ENCODE measurements around the gene FCRL3.
A peak's percentile ranks its signal among the peaks of the same experiment; 100 is the strongest.

Gene FCRL3

GRCh38 chr1:157702308-157702825 lies 1.8 kb upstream of the FCRL3 start:
- H3K4me3 ChIP-seq (ENCODE audit: low read length): no peak overlapping the region
- TF ChIP-seq, protein P1, sequence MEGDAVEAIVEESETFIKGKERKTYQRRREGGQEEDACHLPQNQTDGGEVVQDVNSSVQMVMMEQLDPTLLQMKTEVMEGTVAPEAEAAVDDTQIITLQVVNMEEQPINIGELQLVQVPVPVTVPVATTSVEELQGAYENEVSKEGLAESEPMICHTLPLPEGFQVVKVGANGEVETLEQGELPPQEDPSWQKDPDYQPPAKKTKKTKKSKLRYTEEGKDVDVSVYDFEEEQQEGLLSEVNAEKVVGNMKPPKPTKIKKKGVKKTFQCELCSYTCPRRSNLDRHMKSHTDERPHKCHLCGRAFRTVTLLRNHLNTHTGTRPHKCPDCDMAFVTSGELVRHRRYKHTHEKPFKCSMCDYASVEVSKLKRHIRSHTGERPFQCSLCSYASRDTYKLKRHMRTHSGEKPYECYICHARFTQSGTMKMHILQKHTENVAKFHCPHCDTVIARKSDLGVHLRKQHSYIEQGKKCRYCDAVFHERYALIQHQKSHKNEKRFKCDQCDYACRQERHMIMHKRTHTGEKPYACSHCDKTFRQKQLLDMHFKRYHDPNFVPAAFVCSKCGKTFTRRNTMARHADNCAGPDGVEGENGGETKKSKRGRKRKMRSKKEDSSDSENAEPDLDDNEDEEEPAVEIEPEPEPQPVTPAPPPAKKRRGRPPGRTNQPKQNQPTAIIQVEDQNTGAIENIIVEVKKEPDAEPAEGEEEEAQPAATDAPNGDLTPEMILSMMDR (conservative IDR thresholded peaks at IDR 0.05; ENCODE audit: low read depth, low read length): no peak
- DNase-seq (ENCODE audit: low read depth): no peak

GRCh38 chr1:157700305-157700704 lies 264 bp downstream of the FCRL3 start:
- TF ChIP-seq, protein P1 (conservative IDR thresholded peaks at IDR 0.05; ENCODE audit: low read depth, low read length): no peak
- DNase-seq (ENCODE audit: low read depth): no peak
- H3K4me3 ChIP-seq (ENCODE audit: low read length): no peak overlapping the region

DNA sequence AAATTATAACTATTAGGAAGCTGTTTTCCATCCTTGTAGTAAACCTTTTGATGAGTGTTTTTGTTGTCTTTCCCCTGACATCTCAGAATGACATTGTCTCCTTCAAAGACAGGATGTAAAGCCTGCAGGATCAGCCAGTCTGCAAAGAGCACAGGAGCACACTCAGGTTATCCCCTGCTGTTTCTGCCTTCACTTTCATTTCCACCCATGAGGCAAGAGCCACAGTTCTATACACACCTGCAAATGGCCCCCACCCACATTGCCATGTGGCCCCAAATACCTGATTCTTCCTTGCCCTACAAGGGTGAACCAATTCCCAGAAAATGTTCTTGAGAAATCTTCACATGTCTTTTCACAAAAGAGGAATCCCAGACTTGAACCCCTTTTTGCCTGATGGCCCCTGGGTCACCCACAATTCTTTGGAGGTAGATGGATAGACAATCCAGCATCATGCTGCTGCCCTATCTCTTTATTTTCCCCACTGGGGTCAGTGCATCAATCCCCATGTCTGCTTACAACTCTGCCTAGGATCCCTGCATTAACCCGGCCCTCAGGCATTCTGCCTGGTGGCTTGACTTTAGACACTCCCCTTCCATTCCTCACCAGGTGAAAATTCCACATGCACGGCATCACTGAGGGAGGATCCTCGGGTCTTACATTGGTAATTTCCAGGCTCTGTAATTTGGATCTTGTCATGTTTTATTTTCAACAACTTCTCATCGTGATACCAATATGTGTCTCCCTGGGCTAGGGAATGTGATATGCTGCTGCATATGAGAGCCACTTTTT lies 2.6 kb downstream of the FCRL3 start:
- DNase-seq (ENCODE audit: low read depth): no peak
- H3K4me3 ChIP-seq (ENCODE audit: low read length): no peak overlapping the region
- TF ChIP-seq, protein P1 (conservative IDR thresholded peaks at IDR 0.05; ENCODE audit: low read depth, low read length): no peak

- TF ChIP-seq, protein P1 (conservative IDR thresholded peaks at IDR 0.05; ENCODE audit: low read depth, low read length): no peak
- no peak for DNase-seq (ENCODE audit: low read depth)
- no peak overlapping the region for H3K4me3 ChIP-seq (ENCODE audit: low read length)
Observed at GRCh38 chr1:157696966-157697628, 3.5 kb downstream of the FCRL3 start.

DNA sequence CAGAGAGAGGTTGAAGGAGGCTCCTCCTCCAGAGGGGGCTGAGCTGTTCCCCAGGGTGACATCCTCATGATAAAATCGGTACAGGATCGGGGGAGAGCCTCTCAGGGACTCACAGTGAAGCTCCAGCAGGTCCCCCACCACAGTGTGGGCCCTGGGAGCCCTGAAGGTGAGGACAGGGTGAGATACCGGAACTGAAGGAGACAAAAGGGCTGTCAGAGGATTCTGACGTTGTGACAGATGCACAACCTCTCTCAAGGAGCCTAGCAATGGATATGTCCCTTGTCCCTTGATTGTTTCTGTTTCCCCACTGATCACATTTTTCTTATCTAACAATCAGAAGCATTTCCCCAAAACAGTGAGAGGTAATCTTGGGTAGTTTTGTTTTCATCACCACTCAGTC lies 5.2 kb downstream of the FCRL3 start:
- no peak for DNase-seq (ENCODE audit: low read depth)
- TF ChIP-seq, protein P1 (conservative IDR thresholded peaks at IDR 0.05; ENCODE audit: low read depth, low read length): no peak
- H3K4me3 ChIP-seq (ENCODE audit: low read length): no peak overlapping the region

DNA sequence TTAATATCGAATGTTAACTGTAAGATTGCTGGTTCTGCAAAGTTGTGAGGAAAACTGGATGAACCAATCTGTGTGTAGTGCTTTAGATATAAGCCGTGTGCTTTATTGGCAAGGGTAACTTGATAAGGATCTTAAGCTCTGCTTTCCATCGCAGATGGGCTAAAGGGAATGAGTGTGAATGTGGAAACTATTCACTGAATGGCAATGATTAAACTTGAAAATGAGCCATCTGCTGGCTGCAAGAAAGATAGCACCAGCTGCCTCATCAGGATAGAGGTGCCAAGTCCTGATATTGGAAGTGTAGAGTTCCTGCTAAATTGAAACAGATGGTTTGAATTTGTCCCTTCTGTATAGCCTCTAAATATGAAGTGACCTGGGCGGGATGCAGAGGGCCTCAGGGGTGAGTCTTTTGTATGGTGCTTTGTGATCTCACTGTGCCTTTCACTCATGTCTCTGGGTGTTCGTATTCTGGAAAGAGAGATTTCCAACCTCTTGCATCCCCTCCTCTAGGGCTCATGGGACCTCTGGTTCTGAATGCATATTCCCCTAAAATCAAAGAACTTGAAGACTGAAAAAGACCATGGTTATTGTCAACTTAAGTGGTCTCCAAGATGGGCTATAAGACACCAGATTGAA lies 9.2 kb downstream of the FCRL3 start:
- TF ChIP-seq, protein P1 (conservative IDR thresholded peaks at IDR 0.05; ENCODE audit: low read depth, low read length): peak; percentile 71
- no peak overlapping the region for H3K4me3 ChIP-seq (ENCODE audit: low read length)
- peak; percentile 26 for DNase-seq (ENCODE audit: low read depth)

Data from retinal pigment epithelial cell (primary cell).